Measurements from ENCODE around the gene MBD5. TPM values are rescaled to one million over a fixed set of nuclear protein-coding genes. Genes with fewer than 3 reads are reported as not detected.

MBD5 gene
- total RNA-seq, 1 experiment from 2014 or later = 33.9 TPM

- H3K9me3 Mint-ChIP-seq (ENCODE audit: unreplicated experiment) = no peaks in the 10 kb centered on the region
These were observed 42.7 kb downstream of the MBD5 start for GRCh38 chr2:148063633-148064032.

GRCh38 chr2:148065936-148066335 lies 45.0 kb downstream of the MBD5 start:
- no peak for DNase-seq (ENCODE audit: unreplicated experiment)
- H3K27me3 Mint-ChIP-seq (ENCODE audit: insufficient read depth, unreplicated experiment) = no peaks in the 10 kb centered on the region
- no peaks in the 10 kb centered on the region for H3K9me3 Mint-ChIP-seq (ENCODE audit: unreplicated experiment)
- no TSS peak for BruUV-seq (replicated peaks)
- CTCF ChIA-PET = interaction anchor here (0.5 kb wide), 1 partner anchor 68 kb away, joined by 3 read pairs; no protein-coding TSS in a partner anchor
- peaks cover 6% of the 10 kb centered on the region for H3K36me3 Mint-ChIP-seq (ENCODE audit: insufficient read depth, unreplicated experiment)
- H3K4me1 Mint-ChIP-seq (ENCODE audit: insufficient read depth, unreplicated experiment) = no peaks in the 10 kb centered on the region
- POLR2A ChIA-PET = interaction anchor here (0.5 to 1.4 kb wide), 3 partner anchors 9 to 78 kb away, joined by 3 to 8 read pairs (median 4); partner anchors contain the start of genes MBD5 and ORC4
- TF ChIP-seq CTCF (IDR thresholded peaks at IDR 0.05; ENCODE audit: unreplicated experiment) = no peak
- H3K27ac Mint-ChIP-seq (ENCODE audit: low read depth, unreplicated experiment) = no peak overlapping the region
- no peak overlapping the region for H3K4me3 Mint-ChIP-seq (ENCODE audit: unreplicated experiment)
- intact Hi-C loops (cut with micrococcal nuclease) = no loop called here

More at GRCh38 chr2:148063633-148064032, 42.7 kb downstream of the MBD5 start:
- Mint-ChIP-seq H3K27ac (ENCODE audit: low read depth, unreplicated experiment) (no peak overlapping the region), H3K4me1 (ENCODE audit: insufficient read depth, unreplicated experiment) (no peaks in the 10 kb centered on the region), H3K27me3 (ENCODE audit: insufficient read depth, unreplicated experiment) (no peaks in the 10 kb centered on the region), H3K4me3 (ENCODE audit: unreplicated experiment) (no peak overlapping the region), H3K36me3 (ENCODE audit: insufficient read depth, unreplicated experiment) (peaks cover 6% of the 10 kb centered on the region)
- no peak for DNase-seq (ENCODE audit: unreplicated experiment)
- no TSS peak for BruUV-seq (replicated peaks)
- CTCF ChIA-PET = no interaction called here
- TF ChIP-seq CTCF (IDR thresholded peaks at IDR 0.05; ENCODE audit: unreplicated experiment) = no peak
- POLR2A ChIA-PET = no interaction called here
- intact Hi-C loops (cut with micrococcal nuclease) = no loop called here

- no peaks in the 10 kb centered on the region for H3K27me3 Mint-ChIP-seq (ENCODE audit: insufficient read depth, unreplicated experiment)
- no peak overlapping the region for H3K27ac Mint-ChIP-seq (ENCODE audit: low read depth, unreplicated experiment)
- no peak for TF ChIP-seq CTCF (IDR thresholded peaks at IDR 0.05; ENCODE audit: unreplicated experiment)
- intact Hi-C loops (cut with micrococcal nuclease) = no loop called here
- no peaks in the 10 kb centered on the region for H3K4me1 Mint-ChIP-seq (ENCODE audit: insufficient read depth, unreplicated experiment)
- no peak overlapping the region for H3K4me3 Mint-ChIP-seq (ENCODE audit: unreplicated experiment)
- H3K9me3 Mint-ChIP-seq (ENCODE audit: unreplicated experiment) = no peaks in the 10 kb centered on the region
- ChIA-PET POLR2A (no interaction called here), CTCF (interaction anchor here (0.6 to 1.0 kb wide), 2 partner anchors 10 to 891 kb away, joined by 3 read pairs; no protein-coding TSS in a partner anchor)
- no peak for DNase-seq (ENCODE audit: unreplicated experiment)
- peaks cover 6% of the 10 kb centered on the region for H3K36me3 Mint-ChIP-seq (ENCODE audit: insufficient read depth, unreplicated experiment)
- no TSS peak for BruUV-seq (replicated peaks)
These were observed 46.9 kb downstream of the MBD5 start for GRCh38 chr2:148067801-148068200.

- TF ChIP-seq CTCF (IDR thresholded peaks at IDR 0.05; ENCODE audit: unreplicated experiment) = no peak
- Mint-ChIP-seq H3K4me1 (ENCODE audit: insufficient read depth, unreplicated experiment) (no peaks in the 10 kb centered on the region), H3K27me3 (ENCODE audit: insufficient read depth, unreplicated experiment) (no peaks in the 10 kb centered on the region), H3K4me3 (ENCODE audit: unreplicated experiment) (no peak overlapping the region), H3K9me3 (ENCODE audit: unreplicated experiment) (no peaks in the 10 kb centered on the region), H3K36me3 (ENCODE audit: insufficient read depth, unreplicated experiment) (no peaks in the 10 kb centered on the region), H3K27ac (ENCODE audit: low read depth, unreplicated experiment) (no peak overlapping the region)
- POLR2A ChIA-PET = no interaction called here
- no peak for DNase-seq (ENCODE audit: unreplicated experiment)
- BruUV-seq (replicated peaks) = no TSS peak
- intact Hi-C loops (cut with micrococcal nuclease) = no loop called here
- CTCF ChIA-PET = no interaction called here
These were observed 50.5 kb downstream of the MBD5 start for GRCh38 chr2:148071351-148071750.

All from MCF 10A (cell line).